Stimulated activated CD4-positive, alpha-beta T cell treated with anti-CD3 and anti-CD28 coated beads, Interleukin-15, amount 100 ng/mL, for 48 hours (primary cell): Measurements from ENCODE around the gene CHTF8.

Experiments
- DNase-seq, 2 donors: peaks; one replicate each; pipeline ENCODE4 v3.0.0-alpha.2; 2020; ENCODE audit warnings: low read depth in 2 of 2

Gene CHTF8

DNA sequence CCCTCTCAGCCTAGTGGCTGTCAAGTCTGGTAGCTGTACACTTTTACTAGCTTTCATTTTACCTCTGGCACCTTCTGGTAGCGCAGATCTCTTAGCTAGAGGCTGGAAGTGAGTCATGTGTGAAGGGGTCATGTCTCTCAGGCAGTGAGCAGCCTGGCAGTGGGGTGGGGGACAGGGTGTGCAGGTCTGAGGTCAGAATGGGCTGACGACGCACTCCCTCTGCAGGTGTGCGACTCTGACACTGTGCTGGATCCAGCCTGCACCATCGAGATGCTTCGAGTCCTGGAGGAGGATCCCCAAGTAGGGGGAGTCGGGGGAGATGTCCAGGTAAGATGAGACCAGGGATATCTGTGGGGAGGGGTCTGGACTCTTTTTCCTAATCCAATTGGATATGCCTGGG, 19.2 kb downstream of the CHTF8 start:
- no peak for DNase-seq

DNA sequence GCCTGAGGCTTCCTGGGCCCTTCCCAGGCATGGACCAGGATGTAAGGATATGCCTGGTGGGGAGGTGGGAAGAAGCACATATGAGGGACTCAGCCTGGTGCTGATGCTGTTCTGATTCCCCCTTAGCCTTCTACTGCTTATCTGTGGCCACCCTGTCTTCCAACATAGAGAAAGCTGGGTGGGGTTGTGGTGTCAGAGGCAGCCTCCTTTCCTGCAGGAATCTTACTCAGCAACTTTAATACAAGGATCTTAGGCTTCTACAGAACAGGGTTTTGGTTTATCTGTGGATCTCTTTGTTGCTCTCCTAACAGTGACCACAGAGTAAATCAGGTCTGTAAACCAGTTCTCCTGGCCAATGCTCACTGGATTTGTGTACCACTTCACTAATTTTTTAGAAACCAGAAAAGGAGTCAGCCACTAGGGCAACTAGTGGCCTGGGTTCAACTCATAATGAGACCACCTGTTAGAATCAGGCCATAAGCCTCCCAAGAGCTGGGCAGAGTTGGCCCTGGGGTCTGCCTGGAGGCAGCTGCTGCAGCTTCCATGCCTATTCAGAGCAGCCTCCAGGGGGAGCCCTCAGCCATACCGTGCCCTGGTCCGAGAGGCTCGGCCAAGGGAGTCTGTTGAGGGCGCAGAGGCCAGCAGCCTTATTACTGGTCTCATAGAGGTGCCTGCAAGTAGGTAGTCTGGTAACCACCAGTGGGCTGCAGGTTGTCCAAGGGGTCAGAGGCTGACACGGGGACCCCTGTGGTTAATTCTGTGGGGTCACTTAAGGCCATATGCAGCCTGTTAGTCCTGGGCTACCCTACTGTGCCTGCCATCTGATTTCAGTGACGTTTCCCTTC, 19.9 kb downstream of the CHTF8 start:
- DNase-seq, result peak in 1 of 2 donors; percentile 50

DNA sequence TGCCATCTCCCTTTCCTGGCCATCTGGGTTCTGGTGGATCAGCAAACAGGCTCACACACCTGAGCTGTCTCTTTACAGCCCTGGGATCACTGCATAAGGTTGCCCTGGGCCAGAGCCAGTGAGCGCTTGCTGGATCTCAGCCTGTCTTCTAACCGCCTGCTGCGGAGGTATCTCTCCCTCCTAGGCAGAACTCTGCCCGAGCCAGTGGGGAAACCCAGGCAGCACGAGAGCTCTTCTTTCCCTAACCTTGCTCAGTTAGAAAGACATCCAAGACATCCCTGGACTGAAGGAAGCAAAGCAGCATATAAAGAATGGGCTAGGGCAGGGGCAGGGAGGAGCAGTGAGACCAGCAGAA, 20.5 kb downstream of the CHTF8 start:
- no peak for DNase-seq

DNA sequence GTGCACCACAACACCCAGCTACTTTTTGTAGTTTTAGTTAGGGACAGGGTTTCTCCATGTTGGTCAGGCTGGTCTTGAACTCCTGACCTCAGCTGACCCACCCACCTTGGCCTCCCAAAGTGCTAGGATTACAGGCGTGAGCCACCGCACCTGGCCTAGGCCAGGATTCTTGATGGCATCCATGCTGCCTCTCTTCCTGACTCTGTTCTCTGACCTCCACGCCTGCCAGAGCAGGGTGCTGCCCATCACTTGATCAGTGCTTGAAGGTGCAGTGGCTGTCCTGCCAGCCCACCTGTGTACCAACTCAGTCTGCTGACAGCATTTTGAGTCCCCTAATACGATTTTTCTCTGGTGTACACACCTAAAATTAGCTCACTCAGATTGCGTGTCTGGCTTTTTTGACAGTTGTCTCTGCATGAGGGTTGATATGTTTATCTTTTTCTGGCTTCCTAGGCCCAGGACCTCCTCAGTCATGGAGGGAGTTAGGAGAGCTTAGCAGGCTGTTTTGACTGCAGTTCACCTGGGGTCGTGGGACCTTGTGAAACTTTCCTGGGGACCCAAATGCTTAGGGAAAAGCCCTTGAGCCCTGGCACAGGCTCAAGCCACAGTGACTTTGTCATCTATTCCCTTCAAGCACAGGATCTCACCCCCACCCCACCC, 21.0 kb downstream of the CHTF8 start:
- DNase-seq, result no peak

GRCh38 chr16:69110406-69110805, 22.0 kb downstream of the CHTF8 start:
- no peak for DNase-seq

DNA sequence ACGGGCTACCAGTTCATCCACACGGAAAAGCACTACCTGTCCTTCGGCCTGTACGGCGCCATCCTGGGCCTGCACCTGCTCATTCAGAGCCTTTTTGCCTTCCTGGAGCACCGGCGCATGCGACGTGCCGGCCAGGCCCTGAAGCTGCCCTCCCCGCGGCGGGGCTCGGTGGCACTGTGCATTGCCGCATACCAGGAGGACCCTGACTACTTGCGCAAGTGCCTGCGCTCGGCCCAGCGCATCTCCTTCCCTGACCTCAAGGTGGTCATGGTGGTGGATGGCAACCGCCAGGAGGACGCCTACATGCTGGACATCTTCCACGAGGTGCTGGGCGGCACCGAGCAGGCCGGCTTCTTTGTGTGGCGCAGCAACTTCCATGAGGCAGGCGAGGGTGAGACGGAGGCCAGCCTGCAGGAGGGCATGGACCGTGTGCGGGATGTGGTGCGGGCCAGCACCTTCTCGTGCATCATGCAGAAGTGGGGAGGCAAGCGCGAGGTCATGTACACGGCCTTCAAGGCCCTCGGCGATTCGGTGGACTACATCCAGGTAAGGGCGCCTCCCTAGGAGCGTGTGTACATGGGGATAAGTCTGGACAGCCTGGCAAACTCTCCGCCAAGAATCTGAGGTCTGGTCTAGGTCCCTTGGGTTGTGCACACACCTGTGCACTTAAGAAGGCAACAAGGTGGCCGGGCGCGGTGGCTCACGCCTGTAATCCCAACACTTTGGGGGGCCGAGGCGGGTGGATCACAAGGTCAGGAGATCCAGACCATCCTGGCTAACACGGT, 22.7 kb downstream of the CHTF8 start:
- no peak for DNase-seq

DNA sequence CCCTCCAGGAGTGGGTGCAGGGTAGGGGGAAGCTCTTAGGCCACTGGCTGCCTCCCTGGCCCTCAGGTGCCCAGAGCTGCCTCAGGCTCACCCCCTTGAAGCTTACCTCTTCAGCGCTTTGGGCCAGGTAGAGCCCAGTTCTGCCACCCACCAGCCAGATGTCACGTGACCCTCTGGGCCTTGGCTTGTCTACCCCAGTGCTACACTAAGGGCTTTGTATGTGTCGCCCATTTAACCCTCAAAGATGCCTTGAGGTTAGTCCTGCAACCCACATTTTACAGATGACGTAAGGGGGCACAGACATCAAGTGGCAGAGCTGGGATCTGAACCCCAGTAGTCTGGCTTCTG, 23.5 kb downstream of the CHTF8 start:
- DNase-seq, result no peak

DNA sequence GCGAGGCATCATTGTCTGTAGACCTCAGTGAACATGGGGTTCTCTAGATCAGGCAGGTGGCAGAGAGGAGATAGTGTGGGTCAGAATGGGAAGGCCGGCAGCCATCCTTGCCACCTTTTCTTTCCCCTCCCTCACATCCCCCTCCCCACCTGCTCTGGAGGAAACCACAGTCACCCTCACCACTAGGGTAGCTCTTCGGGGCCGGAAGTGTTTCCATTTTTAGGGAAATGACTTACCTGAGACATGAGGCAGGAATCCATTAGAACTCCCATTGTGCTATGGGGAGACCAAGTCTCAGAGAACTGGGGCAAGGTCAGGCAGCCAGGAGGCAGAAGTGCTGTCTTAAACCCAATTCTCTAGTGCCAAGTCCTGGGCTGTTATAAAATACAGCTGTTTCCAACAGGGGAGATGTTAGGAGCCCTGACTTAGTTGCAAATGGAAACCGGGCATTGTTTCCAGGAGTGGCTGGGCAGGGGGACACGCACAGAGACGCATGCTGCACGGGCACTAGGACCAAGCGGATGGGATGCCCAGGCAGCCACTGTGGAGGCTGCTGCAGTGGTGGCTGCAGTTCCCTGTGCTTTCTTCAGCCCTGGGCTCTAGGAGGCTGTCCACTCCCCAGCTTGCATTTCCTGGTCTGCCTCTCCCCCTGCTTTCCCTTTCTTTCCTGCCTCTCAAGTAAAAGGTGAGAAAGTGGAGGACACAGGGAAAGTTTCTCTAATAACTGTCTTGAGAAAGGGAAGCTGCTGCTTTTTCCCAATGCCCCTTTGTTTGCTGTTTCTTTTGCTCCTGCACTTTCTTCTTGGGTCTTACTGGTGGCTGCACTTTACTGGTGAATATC, 24.1 kb downstream of the CHTF8 start:
- no peak for DNase-seq

GRCh38 chr16:69107316-69107962, 24.9 kb downstream of the CHTF8 start:
- no peak for DNase-seq

- DNase-seq, result no peak
These were observed 25.7 kb downstream of the CHTF8 start for GRCh38 chr16:69106491-69107315.

DNA sequence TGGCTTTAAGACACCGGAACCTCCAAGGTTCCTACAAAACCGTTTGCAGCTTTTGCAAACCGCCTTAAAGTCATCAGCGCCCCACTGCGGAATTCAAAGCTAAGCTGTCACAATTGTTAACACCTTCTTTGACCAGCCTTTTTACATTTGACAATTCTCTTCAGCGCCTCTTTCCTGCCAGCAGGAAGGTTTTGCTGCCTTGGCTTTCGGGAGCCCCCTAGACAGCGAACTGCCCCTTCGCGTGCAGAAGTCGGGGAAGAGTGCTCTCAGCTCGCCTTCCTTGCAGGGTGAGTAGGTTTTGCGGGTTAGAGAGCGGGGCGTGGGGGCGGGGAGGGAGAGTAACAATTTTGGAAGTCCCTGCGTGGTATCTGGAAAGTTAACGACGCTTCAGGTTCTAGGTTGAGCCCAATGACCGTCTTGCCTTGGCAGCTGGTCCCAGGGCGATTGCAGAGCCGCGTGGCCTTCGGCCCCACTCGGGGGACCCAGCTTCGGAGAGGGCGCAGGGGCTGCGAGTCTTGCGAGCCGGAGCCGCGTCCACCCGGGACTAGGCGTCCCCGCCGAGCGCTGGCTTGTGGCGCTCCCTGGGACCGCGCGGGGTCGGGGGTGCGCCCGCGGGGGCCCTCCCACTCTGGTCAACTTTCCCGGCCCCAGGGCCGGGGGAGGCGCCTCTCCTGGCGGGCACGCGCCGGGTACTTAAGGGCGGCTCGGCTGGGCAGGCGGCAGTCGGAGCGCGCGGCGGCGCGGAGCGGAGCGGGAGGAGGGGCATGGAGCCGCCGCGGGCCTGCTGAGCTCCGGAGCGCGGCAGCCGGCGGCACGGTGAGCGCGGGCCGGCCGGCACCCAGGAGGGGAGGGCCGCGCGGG, 26.7 kb downstream of the CHTF8 start, which contains the start of gene HAS3:
Gene HAS3, plus strand, starts transcription at position 153 of the 861 bp plus-strand sequence. CDS start 3,743 bp downstream, outside the sequence.
- peak in 1 of 2 donors; percentile 22 for DNase-seq

DNA sequence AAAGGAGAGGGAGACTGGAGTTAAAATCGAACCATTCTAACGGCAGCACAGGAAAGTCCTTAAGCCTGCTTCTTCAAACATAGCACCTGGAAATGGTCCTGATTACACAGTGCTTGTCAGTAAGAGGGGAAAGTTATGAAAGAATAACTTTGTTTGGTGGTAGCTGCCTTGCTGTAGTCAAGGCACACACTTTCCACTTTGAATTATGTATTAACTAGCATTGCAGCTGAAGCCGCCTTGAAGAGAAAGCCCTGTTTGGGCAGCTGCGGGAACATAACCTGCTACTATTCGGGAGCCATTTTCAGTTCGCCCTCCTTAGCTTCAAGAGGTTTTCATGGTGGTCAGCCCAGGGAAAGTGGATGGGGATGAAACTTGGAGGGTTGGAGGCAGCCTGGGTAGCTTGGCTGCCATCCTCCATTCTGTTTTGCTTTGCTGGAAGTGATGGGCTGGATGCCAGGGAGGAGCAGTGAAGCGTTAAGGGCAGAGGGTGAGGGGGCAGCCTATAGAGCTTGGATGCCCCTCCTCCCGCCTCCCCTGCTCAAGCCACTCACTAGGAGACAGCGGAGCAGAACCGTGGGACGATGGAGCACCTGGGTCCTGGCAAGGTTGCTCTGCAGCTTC, 32.2 kb downstream of the CHTF8 start:
- DNase-seq, result no peak

- no peak for DNase-seq
These were observed 37.2 kb downstream of the CHTF8 start for GRCh38 chr16:69095193-69095592.

- no peak for DNase-seq
These were observed 37.9 kb downstream of the CHTF8 start for GRCh38 chr16:69094501-69094900.

DNA sequence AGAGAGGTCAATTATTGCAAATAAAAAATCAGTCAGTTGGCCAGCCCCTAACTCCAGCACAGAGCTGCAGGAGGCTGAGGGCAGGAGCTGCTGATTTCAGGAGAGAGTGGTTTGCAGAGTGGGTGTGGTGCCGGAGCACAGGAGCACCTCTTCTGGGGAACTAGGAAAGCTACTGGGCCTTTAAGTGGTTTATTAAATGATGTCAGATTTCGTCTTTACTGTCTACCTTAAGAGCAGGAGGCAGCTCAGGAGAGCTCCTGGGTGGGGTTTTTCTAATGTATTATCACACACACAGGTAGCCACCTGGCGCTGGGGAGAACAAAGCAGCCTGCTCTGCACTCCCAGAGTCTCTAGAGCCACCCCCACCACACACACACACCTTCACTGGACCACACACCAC, 38.4 kb downstream of the CHTF8 start:
- no peak for DNase-seq

DNA sequence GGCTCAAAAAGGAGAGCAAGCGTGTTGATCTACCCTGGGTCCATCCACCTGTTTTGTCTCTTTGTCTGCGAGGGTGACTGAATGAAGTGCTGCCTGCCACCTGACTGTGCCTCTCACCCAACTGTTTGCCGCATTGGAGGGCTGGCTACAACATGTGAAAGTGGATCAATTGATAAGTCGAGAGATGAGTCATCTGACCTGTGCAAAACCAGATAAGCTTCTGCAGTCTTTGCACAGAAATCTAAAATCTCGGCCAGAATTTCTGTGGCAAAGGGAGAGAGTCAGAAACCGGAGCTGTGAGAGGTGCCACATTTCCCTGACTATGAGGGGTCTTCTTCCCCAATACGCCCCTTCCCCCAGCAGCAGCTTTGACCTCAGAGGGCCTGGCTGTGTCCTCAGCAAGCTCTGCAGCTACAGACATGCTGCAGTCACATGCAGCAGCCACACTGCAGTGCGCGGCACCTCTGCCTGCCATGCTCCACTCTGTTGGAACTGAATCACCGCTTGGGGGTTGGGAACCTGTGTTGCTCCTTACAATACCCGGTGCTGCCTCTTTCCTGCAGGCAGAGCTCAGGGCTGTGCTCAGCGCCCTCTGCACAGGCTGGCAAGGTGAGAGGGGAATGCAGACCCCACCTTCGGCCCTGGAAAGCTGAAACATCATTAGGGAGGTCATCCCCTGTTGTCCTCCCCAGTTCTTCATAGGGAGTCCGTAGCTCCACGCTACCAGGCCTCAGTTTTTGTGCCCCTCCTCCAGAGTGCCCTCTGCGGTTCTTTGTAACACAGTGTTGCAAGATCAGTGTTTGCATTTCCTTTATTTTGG, 43.1 kb downstream of the CHTF8 start:
- no peak for DNase-seq

DNA sequence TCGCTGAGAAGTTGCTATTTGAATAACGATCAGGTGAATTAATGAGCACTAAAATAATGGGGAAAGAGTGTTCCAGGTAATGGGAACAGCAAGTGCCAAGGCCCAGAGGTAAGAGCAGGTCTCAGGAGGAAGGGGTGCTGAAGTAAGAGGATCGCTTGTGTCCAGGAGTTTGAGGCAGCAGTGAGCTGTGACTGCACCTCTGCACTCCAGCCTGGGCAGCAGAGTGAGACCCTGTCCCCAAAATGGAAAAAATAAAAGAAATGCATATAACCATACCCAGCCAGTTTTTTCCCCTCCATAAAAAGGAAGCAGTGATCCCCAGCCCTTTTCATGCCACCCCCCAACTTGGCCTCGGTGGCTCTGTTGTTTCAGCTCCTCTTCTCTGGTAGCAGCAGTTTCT, 43.7 kb downstream of the CHTF8 start:
- no peak for DNase-seq

DNA sequence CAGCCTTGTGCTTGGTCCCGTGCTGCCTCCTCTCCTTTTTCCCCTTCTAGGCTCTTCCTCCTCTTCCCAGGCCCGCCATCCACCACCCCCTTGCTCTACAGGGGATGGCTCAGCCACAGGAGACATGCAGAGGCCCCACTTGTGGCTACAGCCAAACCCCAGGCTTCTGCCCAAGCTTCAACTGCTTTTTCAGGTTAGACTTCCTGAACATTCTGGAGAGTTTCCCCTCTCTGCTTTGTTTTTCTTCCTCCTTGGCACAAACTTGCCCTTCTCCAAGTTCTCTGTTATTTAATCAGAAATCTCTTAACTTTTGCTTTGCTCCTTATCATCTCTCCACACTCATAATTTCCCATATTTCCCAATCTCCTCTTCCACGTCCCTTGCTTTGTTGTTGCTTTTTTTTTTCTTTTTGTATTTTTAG, 45.2 kb downstream of the CHTF8 start:
- DNase-seq, result no peak
